GM12801 (cell line): ENCODE results near the gene OSBPL10.

ENCODE experiments used
- TF ChIP-seq, protein P1 (sequence below): IDR thresholded peaks from one replicate; pipeline ENCODE4 v1.5.1; 2011; ENCODE audit warnings: control low read depth; ENCODE audit not compliant: insufficient read length; ENCODE audit errors: extremely low read depth

Gene OSBPL10

DNA sequence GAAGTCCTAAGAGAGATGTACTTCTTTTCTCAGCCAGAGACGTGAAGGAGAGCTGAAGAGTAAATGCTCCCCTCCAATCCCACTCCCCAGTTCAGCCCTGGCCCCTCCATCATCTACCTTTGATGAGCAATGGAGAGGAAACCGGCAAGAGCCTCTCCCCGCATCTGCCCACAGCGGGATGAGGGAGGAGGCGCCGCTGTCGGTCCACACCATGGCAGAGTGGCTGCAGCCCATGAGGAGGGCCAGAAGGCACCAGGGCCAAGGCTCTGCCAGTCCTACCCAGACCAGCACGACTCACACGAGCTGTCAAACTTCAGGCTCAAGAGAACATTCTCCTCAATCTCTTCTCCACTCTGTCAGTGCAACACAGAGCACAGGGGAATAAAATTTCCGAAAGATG lies 129.8 kb downstream of the OSBPL10 start:
- TF ChIP-seq, protein P1, sequence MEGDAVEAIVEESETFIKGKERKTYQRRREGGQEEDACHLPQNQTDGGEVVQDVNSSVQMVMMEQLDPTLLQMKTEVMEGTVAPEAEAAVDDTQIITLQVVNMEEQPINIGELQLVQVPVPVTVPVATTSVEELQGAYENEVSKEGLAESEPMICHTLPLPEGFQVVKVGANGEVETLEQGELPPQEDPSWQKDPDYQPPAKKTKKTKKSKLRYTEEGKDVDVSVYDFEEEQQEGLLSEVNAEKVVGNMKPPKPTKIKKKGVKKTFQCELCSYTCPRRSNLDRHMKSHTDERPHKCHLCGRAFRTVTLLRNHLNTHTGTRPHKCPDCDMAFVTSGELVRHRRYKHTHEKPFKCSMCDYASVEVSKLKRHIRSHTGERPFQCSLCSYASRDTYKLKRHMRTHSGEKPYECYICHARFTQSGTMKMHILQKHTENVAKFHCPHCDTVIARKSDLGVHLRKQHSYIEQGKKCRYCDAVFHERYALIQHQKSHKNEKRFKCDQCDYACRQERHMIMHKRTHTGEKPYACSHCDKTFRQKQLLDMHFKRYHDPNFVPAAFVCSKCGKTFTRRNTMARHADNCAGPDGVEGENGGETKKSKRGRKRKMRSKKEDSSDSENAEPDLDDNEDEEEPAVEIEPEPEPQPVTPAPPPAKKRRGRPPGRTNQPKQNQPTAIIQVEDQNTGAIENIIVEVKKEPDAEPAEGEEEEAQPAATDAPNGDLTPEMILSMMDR = no peak

DNA sequence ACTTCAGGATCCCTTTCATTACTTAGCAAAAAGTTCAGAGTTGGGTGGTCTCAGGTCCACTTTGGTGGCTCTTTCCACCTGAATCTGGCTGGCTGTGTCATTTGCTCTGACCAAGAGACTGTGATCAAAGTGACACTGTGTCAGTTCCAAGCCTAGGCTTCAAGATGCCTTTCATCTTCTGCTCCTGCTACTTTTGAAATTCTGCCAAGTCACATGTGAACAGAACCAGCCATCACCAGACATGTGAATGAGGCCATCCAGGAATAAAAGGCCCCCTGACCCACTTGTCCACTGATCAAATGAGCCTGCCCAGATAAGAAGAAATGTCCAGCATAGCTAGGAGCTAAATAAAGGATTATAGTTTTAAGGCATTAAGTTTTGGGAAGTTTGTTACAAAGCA lies 132.2 kb downstream of the OSBPL10 start:
- TF ChIP-seq, protein P1 = no peak

DNA sequence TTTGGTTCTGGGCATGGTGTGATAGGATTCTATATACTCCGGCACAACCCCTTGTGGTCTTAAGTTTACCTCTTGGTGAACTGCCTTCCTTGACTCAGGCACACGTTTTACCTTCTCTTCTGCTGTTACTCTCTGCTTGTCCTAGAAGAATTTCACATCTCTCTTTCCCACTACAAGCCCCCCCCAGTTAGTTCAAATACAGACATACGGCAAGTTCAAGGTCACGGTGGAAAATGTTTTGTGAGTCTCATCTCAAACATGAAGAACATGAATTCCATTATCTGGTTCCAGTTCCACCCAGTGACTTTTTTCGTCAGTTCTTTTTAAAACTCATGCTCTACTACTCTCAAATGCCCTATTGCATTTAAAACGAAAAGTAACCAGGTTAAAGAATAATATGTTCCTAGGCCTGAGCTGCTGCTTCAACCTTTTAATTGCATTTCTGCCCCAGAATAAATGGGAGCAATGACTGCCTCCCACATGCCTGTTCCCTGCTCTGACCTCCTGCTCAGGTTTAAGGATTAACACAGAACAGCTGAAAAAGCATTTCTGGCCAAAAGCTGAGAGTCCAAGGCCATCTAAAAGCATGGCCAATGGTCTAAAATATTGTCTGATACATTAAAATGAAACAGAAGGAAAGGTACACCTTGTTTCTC lies 132.8 kb downstream of the OSBPL10 start:
- TF ChIP-seq, protein P1 = no peak

- TF ChIP-seq, protein P1 = no peak
Measured at GRCh38 chr3:31847760-31848159, 133.3 kb downstream of the OSBPL10 start.

DNA sequence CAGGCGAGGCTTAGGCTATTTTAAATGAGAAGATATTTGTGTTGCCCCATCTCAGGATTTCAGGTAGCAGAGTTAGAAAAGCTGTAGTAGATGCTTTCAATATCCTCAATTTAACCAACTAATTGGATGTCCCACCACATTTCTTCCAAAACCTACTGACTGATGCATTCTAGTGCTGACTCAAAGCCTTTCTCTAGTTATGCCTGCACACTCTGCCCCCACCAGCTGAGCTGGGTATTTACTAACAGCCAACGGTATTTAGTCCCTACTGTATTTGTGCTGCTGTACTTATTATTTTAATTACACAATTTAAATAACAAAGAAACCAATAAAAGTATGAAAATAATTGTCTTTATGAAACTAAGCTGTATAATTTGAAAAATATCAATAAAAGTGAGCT lies 139.5 kb downstream of the OSBPL10 start:
- TF ChIP-seq, protein P1 = no peak

DNA sequence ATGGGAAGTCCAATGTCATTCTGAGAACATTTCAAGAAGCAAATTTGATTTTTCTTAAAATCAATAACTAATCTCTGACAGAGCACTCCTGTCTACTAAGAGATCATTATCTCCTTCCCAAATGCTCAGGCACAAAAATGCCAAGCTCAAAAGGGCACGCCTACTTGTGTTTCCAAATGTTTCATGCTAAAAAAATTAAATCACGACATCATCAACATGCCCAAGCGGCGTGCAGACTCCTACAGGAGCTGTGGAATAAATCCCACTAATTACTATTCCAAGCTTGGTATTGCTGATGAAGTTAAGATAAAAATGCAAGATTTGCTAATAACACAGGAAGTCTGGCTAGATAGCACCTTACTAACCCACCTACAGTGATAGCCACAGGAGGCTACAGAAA lies 140.8 kb downstream of the OSBPL10 start:
- TF ChIP-seq, protein P1 = no peak

DNA sequence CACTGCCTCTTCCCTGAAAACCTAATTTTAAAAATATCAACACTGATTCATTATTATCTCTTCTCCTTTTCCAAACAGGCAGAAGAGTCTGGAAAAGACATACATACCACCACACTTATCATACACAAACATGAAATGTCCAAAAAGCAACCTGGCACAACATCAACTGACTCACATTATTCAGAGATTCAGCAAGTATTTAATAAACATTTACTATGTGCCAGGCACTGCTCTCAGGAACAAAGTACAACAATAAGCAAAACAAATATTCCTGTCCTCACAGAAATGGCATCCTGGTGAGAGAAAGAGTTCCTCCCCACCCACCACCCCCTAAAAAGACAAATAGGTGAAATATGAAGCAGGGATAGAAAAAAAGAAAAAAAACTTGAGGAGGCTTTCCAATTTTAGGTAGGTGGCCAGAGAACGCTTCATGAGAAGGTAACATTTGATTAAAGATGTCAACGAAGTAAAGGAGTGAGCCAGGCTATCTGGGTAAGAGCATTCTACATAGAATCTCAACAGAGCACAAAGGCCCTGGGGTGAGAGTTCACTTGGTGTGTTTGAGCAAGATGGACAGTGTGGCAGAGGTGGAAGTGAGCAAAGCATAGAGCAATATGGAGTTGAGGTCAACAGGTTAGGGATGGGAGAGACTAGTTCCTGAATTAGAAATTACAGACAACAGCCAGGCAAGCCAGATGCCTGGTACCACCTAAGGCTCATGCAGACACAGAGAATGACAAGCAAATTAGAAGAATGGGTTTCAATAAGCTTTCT lies 141.7 kb downstream of the OSBPL10 start:
- TF ChIP-seq, protein P1 = no peak
